ENCODE measurements around the gene DEAF1.

- TF ChIP-seq POLR2AphosphoS5 (IDR thresholded peaks at IDR 0.05; ENCODE audit: low read depth, low read length) (no peak), POLR2A (IDR thresholded peaks at IDR 0.05; ENCODE audit: low read depth, low read length) (no peak), TAF1 (IDR thresholded peaks at IDR 0.05; ENCODE audit: low read depth, low read length) (no peak), PAX5 (IDR thresholded peaks at IDR 0.05; ENCODE audit: insufficient read depth, low read length, severe bottlenecking) (no peak)
Observed at GRCh38 chr11:638631-639331, 56.2 kb downstream of the DEAF1 start.
